Astrocyte (in vitro differentiated cells and primary cell): ENCODE results near the gene DMXL2.

ENCODE experiments used
- CTCF ChIP-seq: IDR thresholded peaks from 2 replicates; pipeline ENCODE4 v1.5.1; 2011; ENCODE audit warnings: low read depth, mild to moderate bottlenecking, inconsistent platforms, low read length, moderate library complexity; ENCODE audit not compliant: insufficient read depth
- EZH2 ChIP-seq: IDR thresholded peaks from 2 replicates; pipeline ENCODE4 v1.6.1; 2012; ENCODE audit warnings: mild to moderate bottlenecking, low read length, inconsistent platforms; ENCODE audit not compliant: insufficient read depth

- TF ChIP-seq CTCF: no peak
- no peak for TF ChIP-seq EZH2
Measured at GRCh38 chr15:51580385-51580784, 42.2 kb downstream of the DMXL2 start.
